Measurements from ENCODE around the gene TTC4. TPM values are rescaled to one million over a fixed set of nuclear protein-coding genes. Genes with fewer than 3 reads are reported as not detected.
A peak's percentile ranks its signal among the peaks of the same experiment; 100 is the strongest.

Gene TTC4, protein sequence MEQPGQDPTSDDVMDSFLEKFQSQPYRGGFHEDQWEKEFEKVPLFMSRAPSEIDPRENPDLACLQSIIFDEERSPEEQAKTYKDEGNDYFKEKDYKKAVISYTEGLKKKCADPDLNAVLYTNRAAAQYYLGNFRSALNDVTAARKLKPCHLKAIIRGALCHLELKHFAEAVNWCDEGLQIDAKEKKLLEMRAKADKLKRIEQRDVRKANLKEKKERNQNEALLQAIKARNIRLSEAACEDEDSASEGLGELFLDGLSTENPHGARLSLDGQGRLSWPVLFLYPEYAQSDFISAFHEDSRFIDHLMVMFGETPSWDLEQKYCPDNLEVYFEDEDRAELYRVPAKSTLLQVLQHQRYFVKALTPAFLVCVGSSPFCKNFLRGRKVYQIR
- 25.5 and 26.1 TPM in 2 replicates for total RNA-seq (2021)
- percentile 75 among the genes with signal in this experiment for Bru-seq, nascent RNA
- BruChase-seq, experiment 1, labeled RNA remaining after a 2-hour chase, result percentile 87 among the genes with signal in this experiment
- percentile 77 among the genes with signal in this experiment for BruChase-seq, experiment 2, labeled RNA remaining after a 6-hour chase
- long read RNA-seq, transcript TTC4-201 (10 exons, 2,395 nt), result major isoform, 48 of 65 reads
- long read RNA-seq, partial matches to known transcripts, result 0 of 65 reads
- long read RNA-seq, other reads (novel, unspliced or antisense), result 16 of 65 reads

DNA sequence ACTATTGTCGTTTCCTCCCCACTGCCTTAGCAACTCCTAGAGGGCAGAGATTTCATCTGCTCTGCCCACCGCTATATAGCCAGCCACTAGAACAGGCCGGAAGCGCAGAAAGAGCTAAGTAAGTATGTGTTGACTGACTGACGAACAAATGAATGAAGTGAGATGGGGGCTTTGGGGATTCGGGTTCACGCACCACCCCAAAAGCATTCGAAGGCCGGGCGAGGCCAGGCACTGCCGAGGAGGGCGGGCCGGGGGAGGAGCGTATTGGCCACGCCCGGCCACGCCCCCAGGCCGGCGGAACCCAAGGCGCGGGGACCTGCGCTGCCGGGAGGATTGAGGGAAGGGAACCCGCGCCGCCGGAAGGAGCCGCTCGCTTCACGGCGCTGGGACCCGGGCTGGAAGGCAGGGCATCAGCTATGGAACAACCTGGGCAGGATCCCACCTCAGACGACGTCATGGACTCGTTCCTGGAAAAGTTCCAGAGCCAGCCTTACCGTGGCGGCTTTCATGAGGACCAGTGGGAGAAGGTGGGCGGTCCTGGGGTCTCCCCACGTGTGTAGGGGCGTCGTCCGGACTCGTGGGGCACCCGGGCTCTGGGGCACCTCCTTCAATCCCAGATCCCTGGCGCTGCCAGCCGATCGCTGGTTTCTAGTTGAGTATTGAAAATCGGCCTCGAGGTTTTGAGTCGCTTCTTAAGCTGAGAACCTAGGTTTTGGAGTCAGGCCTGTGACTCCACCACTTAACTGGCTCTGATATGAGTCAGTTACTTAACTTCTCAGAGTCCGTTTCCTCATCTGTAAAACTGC, at the start of gene TTC4:
TSS of gene TTC4 (plus strand) at position 369 of the 806 bp plus-strand sequence. CDS start at position 417, 48 bp downstream.
- BruUV-seq (replicated peaks), result TSS peak; percentile 65

DNA sequence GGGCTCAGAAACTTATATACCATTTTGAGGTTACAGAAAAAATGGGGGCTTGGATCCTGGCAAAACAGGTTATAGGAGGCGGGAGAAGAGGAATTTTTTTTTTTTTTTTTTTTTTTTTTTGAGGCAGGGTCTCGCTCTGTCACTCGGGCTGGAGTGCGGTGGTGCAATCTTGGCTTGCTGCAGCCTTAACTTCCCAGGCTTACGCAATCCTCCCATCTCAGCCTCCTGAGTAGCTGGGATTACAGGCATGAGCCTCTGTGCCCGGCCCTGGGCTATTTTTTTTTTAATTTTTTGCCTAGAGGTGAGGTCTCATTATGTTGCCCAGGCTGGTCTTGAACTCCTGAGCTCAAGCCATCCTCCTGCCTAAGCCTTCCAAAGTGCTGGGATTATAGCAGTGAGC, 49.3 kb upstream of the TTC4 start:
- no peaks in the 10 kb centered on the region for H3K9me3 ChIP-seq (ENCODE audit: low read depth, low read length, poor library complexity, severe bottlenecking)
- no peak overlapping the region for H3K4me3 ChIP-seq (ENCODE audit: low read depth, low read length, poor library complexity, severe bottlenecking)
- H3K27me3 ChIP-seq (replicated peaks; ENCODE audit: insufficient read depth, low read depth, low read length, poor library complexity), result no peaks in the 10 kb centered on the region
- ChIA-PET CTCF (no interaction called here), POLR2A (ENCODE audit: low non-redundant PET) (no interaction called here)
- DNase-seq (ENCODE audit: low spot score), result no peak
- H3K27ac ChIP-seq (ENCODE audit: low read depth, low read length, poor library complexity, severe bottlenecking), result no peak overlapping the region
- BruUV-seq (replicated peaks), result no TSS peak
- H3K4me1 ChIP-seq (ENCODE audit: insufficient read depth, low read length, poor library complexity, severe bottlenecking), result no peaks in the 10 kb centered on the region
- no peak for TF ChIP-seq EZH2 (IDR thresholded peaks at IDR 0.05; ENCODE audit: borderline replicate concordance, low read depth, low read length, poor library complexity, severe bottlenecking)
- TF ChIP-seq, protein P1, sequence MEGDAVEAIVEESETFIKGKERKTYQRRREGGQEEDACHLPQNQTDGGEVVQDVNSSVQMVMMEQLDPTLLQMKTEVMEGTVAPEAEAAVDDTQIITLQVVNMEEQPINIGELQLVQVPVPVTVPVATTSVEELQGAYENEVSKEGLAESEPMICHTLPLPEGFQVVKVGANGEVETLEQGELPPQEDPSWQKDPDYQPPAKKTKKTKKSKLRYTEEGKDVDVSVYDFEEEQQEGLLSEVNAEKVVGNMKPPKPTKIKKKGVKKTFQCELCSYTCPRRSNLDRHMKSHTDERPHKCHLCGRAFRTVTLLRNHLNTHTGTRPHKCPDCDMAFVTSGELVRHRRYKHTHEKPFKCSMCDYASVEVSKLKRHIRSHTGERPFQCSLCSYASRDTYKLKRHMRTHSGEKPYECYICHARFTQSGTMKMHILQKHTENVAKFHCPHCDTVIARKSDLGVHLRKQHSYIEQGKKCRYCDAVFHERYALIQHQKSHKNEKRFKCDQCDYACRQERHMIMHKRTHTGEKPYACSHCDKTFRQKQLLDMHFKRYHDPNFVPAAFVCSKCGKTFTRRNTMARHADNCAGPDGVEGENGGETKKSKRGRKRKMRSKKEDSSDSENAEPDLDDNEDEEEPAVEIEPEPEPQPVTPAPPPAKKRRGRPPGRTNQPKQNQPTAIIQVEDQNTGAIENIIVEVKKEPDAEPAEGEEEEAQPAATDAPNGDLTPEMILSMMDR (conservative IDR thresholded peaks at IDR 0.05; ENCODE audit: low read depth, low read length), result no peak
- no peaks in the 10 kb centered on the region for H3K36me3 ChIP-seq (ENCODE audit: insufficient read depth, low read length, poor library complexity, severe bottlenecking)
- intact Hi-C loops (cut with micrococcal nuclease; ENCODE audit: unreplicated experiment), result no loop called here

More for the DNA sequence above, at the start of gene TTC4:
- TF ChIP-seq, protein P1 (conservative IDR thresholded peaks at IDR 0.05; ENCODE audit: low read depth, low read length), result no peak
- TF ChIP-seq EZH2 (IDR thresholded peaks at IDR 0.05; ENCODE audit: borderline replicate concordance, low read depth, low read length, poor library complexity, severe bottlenecking), result no peak
- peaks cover 7% of the 10 kb centered on the region for H3K27me3 ChIP-seq (replicated peaks; ENCODE audit: insufficient read depth, low read depth, low read length, poor library complexity)
- intact Hi-C loops (cut with micrococcal nuclease; ENCODE audit: unreplicated experiment), result no loop called here
- peak within 1 kb of the TSS; percentile 95 for H3K4me3 ChIP-seq (ENCODE audit: low read depth, low read length, poor library complexity, severe bottlenecking)
- H3K27ac ChIP-seq (ENCODE audit: low read depth, low read length, poor library complexity, severe bottlenecking), result peak within 1 kb of the TSS; percentile 65
- H3K4me1 ChIP-seq (ENCODE audit: insufficient read depth, low read length, poor library complexity, severe bottlenecking), result peaks cover 7% of the 10 kb centered on the region
- no peaks in the 10 kb centered on the region for H3K9me3 ChIP-seq (ENCODE audit: low read depth, low read length, poor library complexity, severe bottlenecking)
- ChIA-PET CTCF (no interaction called here), POLR2A (ENCODE audit: low non-redundant PET) (interaction anchor here (0.5 kb wide), 1 partner anchor 171 kb away, joined by 9 read pairs; the partner anchor contains the start of gene DHCR24)
- peak; percentile 91 for DNase-seq (ENCODE audit: low spot score)
- H3K36me3 ChIP-seq (ENCODE audit: insufficient read depth, low read length, poor library complexity, severe bottlenecking), result peaks cover 16% of the 10 kb centered on the region

DNA sequence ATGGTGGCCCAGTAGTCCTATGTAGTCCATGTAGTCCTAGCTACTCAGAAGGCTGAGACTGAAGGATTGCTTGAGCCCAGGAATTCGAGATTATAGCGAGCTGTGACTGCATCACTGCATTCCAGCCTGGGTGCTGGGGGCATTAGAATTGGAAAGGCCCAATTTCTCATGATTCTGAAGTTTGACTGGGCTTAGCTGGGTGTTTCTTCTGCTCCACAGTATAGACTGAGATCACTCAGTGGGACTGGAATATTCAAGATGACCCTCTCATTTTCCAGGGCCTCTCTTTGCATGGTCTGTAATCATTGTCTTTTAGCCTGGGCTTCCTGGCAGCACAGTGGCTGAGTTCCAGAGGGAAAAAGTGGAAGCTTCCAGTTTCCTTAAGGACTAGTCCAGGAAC, 47.9 kb upstream of the TTC4 start:
- H3K4me3 ChIP-seq (ENCODE audit: low read depth, low read length, poor library complexity, severe bottlenecking), result no peak overlapping the region
- H3K27me3 ChIP-seq (replicated peaks; ENCODE audit: insufficient read depth, low read depth, low read length, poor library complexity), result no peaks in the 10 kb centered on the region
- TF ChIP-seq EZH2 (IDR thresholded peaks at IDR 0.05; ENCODE audit: borderline replicate concordance, low read depth, low read length, poor library complexity, severe bottlenecking), result no peak
- TF ChIP-seq, protein P1 (conservative IDR thresholded peaks at IDR 0.05; ENCODE audit: low read depth, low read length), result no peak
- no peaks in the 10 kb centered on the region for H3K36me3 ChIP-seq (ENCODE audit: insufficient read depth, low read length, poor library complexity, severe bottlenecking)
- intact Hi-C loops (cut with micrococcal nuclease; ENCODE audit: unreplicated experiment), result no loop called here
- DNase-seq (ENCODE audit: low spot score), result no peak
- ChIA-PET POLR2A (ENCODE audit: low non-redundant PET) (no interaction called here), CTCF (interaction anchor here (0.6 kb wide), 1 partner anchor 141 kb away, joined by 4 read pairs; no protein-coding TSS in a partner anchor)
- H3K9me3 ChIP-seq (ENCODE audit: low read depth, low read length, poor library complexity, severe bottlenecking), result no peaks in the 10 kb centered on the region
- H3K4me1 ChIP-seq (ENCODE audit: insufficient read depth, low read length, poor library complexity, severe bottlenecking), result no peaks in the 10 kb centered on the region
- H3K27ac ChIP-seq (ENCODE audit: low read depth, low read length, poor library complexity, severe bottlenecking), result no peak overlapping the region
- BruUV-seq (replicated peaks), result no TSS peak
